Stimulated activated CD8-positive, alpha-beta memory T cell treated with anti-CD3 and anti-CD28 coated beads, Interleukin-15, amount 100 ng/mL, for 48 hours (primary cell): ENCODE results near the gene SZT2.
A peak's percentile ranks its signal among the peaks of the same experiment; 100 is the strongest.

ENCODE experiments used
- DNase-seq, 2 donors: peaks; one replicate each; pipeline ENCODE4 v3.0.0-alpha.2; 2020; ENCODE audit warnings: low read depth in 2 of 2

The SZT2 gene

DNA sequence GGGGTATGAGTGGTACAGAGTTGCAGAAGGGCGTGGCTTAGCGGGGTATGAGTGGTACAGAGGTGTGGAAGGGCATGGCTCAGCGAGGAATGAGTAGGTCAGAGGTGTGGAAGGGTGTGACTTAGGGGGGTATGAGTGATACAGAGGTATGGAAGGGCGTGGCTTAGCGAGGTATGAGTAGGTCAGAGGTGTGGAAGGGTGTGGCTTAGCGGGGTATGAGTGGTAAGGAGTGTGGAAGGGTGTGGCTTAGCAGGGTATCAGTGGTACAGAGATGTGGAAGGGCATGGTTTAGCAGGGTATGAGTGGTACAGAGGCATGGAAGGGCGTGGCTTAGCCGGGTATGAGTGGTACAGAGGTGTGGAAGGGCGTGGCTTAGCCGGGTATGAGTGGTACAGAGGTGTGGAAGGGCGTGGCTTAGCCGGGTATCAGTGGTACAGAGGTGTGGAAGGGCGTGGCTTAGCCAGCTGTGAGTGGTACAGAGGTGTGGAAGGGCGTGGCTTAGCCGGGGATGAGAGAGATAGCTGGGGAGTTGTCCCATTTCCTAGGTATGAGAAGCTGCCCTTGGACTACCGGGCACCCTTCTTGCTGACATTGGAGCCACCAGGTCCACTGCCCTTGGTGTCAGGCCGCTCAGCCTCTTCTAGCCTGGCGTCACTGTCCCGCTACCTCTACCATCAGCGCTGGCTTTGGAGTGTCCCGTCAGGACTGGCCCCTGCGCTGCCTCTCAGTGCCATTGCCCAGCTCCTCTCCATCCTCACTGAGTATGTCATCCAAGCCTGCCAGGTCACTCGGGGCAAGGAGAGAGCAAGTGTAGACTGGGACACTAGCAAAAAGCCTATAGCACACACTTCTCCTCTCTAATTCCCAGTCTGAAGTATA lies 34.2 kb downstream of the SZT2 start:
- DNase-seq: peak in 1 of 2 donors; percentile 6

- no peak for DNase-seq
Measured at GRCh38 chr1:43425045-43425444, 35.3 kb downstream of the SZT2 start.

DNA sequence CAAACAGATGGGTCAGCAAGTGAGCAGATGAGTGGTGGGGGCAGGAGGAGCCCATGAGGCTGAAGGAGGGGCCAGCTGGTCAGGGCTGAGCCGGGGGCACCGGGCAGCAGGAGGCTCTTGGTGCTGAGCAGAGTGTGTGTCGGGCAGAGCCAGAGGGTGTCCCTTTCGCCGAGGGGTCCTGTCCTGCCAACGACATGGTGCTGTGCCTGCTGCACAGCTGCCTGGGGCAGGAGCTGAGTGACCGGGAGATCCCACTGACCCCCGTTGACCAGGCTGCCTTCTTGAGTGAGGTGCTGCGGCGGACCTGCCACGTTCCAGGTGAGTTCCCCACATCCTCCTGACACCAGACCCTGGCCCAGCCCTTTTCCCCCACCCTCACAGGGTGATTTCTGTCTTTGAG lies 36.5 kb downstream of the SZT2 start:
- DNase-seq: no peak

- no peak for DNase-seq
Measured at GRCh38 chr1:43427524-43427923, 37.8 kb downstream of the SZT2 start.

GRCh38 chr1:43427941-43428340 lies 38.2 kb downstream of the SZT2 start:
- no peak for DNase-seq

- DNase-seq: no peak
Measured at GRCh38 chr1:43430831-43431230, 41.1 kb downstream of the SZT2 start.

DNA sequence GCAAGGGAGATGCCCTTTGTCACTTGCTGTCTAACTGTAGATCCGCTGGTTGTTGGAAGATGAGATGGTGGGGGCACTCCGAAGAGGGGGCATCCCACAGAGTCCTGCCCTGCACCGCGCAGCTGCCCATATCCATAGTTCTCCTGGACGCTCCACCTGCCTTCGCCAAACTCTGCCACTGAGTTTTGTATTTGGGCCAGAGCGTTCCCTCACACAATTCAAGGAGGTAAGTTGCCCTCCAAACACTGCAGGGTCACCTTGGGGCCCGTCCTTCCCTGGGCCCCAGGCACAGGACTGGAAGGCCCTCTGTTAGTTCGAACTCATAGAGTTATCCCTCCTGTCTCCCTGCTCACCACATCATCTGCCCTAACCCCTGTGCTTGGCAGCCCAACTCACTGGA lies 42.0 kb downstream of the SZT2 start:
- no peak for DNase-seq

DNA sequence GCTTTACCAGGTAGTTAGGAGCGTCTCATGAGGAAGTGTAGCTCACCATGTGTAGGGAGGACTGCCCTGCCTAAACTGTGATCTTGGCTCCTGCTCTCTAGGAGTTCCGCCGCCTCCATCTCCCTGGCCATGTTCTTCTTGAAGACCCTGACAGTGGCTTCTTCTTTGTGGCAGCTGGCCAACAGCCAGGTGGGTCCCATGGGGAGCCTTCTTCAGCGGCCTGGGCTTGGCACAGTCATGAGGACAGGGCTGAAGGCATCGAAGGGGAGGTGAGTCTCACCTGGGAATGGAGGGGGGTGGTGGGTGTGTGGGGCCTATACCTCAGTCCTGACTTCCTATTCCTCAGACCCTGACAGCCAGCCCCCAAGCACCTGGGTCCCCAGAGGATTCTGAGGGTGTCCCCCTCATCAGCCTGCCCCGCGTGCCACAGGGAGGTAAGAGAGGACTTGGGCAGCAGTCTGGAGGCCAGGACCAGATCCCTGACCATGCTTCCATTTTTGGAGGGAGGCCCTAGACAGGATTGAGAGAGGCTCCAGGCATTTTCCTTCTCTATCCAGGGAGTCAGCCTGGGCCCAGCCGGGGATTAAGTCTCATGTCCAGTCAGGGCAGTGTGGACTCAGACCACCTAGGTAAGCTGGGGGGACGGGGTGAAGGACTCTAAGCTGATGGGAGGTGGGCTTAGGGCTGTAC lies 42.6 kb downstream of the SZT2 start:
- no peak for DNase-seq

- no peak for DNase-seq
Measured at GRCh38 chr1:43432907-43433306, 43.2 kb downstream of the SZT2 start.

GRCh38 chr1:43434256-43434655 lies 44.6 kb downstream of the SZT2 start:
- no peak for DNase-seq

DNA sequence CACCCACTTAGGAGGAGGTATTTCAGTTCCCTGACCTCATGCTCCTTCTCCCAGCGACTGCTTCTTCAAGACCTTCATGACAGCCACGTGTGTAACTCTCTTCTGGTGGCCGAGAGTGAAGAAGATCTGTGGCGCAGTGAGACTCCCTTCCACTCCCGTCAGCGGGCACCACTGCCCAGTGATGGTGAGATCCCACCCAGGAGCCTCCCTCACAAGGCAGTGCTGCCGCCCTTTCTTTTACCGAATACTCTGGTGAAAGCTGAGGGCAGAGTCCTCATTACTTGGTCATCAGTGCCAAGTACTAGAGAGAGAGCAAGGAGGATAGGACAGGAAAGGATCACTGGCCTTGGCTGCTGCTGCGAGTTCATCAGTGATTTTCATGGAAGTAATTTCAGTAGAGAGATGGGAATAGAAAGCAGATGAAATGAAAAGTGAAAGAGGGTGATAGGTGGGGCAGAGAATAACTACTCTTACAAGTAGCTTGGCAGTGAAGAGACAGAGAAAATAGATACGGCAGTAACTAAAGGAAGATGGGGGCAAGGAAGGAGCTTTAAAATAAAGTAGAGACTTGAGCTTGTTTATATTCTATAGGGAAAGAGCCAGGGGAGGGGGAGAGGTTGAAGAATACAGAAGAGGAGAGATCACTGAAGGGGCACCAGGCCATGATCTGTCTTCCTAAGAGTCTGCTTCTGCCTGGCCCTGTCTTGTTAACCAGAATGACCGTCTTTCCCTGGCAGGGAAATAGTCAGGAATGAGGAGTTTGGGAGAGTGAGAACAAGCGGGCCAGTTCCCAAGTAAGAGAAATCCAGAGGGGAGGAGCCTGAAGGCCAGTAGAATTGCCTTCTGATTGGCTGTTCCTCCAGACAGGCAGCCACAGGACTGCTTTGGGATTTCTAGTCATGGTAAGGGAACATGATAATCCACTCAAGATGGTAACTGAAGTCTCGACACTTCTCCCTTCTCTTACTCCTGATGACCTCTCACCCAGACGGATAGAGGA lies 45.7 kb downstream of the SZT2 start:
- no peak for DNase-seq

- no peak for DNase-seq
Measured at GRCh38 chr1:43436371-43436770, 46.7 kb downstream of the SZT2 start.

GRCh38 chr1:43437031-43437973 lies 47.6 kb downstream of the SZT2 start:
- no peak for DNase-seq

DNA sequence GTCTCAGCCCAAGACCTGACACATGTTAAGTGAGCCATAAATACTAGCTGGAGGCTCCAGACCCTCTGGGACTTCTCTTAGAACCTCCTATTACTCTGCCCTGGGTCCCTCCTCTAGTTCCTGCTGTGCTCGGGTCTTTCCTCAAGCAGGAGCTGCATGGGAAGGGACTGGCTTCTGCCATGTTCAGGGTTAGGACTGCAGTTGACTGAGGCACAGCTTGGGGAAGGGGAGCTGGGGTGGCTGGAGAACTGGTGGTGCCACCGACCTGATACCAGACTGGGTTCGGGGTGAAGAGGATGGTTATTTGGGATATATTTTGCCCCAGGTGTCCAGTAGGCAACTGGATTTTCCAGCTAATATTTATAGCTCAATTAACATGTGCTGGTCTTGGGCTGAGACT lies 48.3 kb downstream of the SZT2 start:
- DNase-seq: no peak

- no peak for DNase-seq
Measured at GRCh38 chr1:43438576-43438952, 48.9 kb downstream of the SZT2 start.

GRCh38 chr1:43438953-43439581 lies 49.4 kb downstream of the SZT2 start:
- DNase-seq: no peak

DNA sequence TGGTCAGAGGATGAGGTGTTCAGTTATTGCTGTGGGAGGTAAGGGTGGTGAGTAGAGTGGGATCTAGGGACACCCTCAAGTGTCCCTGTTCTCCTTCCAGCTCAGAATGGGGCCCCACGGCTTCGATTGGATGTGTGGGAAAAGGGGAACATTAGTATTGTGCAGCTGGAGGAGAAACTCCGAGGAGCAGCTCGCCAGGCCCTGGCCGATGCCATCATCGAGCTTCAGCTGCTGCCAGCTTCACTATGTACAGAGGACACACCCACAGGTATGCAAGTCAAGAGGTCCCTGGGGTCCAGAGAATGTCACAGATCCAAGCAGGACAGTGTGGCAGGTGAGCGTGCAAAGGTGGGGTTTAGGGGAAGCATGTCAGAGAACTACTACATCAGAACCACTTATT lies 50.1 kb downstream of the SZT2 start:
- no peak for DNase-seq

DNA sequence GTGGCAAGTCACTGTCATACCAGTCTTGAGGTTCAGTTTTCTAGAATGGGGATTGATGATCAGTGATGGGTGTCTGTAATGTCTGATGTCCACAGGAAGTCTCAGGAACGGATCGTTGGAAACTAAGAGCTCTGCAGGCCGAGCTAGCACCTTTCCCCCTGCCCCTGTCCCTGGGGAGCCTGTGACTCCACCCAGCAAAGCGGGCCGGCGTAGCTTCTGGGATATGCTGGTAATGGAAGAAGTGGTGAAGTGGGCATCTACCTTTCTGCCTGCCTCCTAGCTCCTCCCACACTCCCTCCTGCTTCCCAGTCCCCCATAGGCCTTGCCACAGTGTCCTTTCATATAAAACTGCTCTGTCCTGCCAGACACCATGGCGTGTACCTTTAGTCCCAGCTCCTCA lies 50.7 kb downstream of the SZT2 start:
- no peak for DNase-seq

GRCh38 chr1:43441166-43441893 lies 51.6 kb downstream of the SZT2 start:
- no peak for DNase-seq
